ENCODE measurements around the gene AKAP7. TPM values are rescaled to one million over a fixed set of nuclear protein-coding genes. Genes with fewer than 3 reads are reported as not detected.
A peak's percentile ranks its signal among the peaks of the same experiment; 100 is the strongest.
"Not testable (repeated sequence)": the region's sequence is repeated elsewhere in the genome, so short reads cannot be mapped to it uniquely, and the experiment has no call there.

Gene AKAP7
- total RNA-seq, result 3.3 and 4.2 TPM in 2 replicates

- DNase-seq (ENCODE audit: extremely low read depth, low read depth, low spot score), result no peak
Measured at GRCh38 chr6:131135244-131136020, at the start of gene AKAP7. TSS of gene AKAP7 (plus strand) at chr6:131135467. CDS start at chr6:131135764, 297 bp downstream.

- not testable (repeated sequence) for DNase-seq (ENCODE audit: extremely low read depth, low read depth, low spot score)
Measured at GRCh38 chr6:131090339-131090738, 44.9 kb upstream of the AKAP7 start.

GRCh38 chr6:131091944-131092343 lies 43.3 kb upstream of the AKAP7 start:
- not testable (repeated sequence) for DNase-seq (ENCODE audit: extremely low read depth, low read depth, low spot score)

- DNase-seq (ENCODE audit: extremely low read depth, low read depth, low spot score), result no peak
Measured at GRCh38 chr6:131093334-131093733, 41.9 kb upstream of the AKAP7 start.

- DNase-seq (ENCODE audit: extremely low read depth, low read depth, low spot score), result no peak
Measured at GRCh38 chr6:131096786-131097185, 38.5 kb upstream of the AKAP7 start.

- no peak for DNase-seq (ENCODE audit: extremely low read depth, low read depth, low spot score)
Measured at GRCh38 chr6:131101911-131102680, 33.2 kb upstream of the AKAP7 start.

GRCh38 chr6:131103296-131103695 lies 32.0 kb upstream of the AKAP7 start:
- no peak for DNase-seq (ENCODE audit: extremely low read depth, low read depth, low spot score)

GRCh38 chr6:131103901-131104300 lies 31.4 kb upstream of the AKAP7 start:
- DNase-seq (ENCODE audit: extremely low read depth, low read depth, low spot score), result no peak

GRCh38 chr6:131107151-131107550 lies 28.1 kb upstream of the AKAP7 start:
- peak; percentile 33 for DNase-seq (ENCODE audit: extremely low read depth, low read depth, low spot score)

GRCh38 chr6:131112249-131112648 lies 23.0 kb upstream of the AKAP7 start:
- DNase-seq (ENCODE audit: extremely low read depth, low read depth, low spot score), result no peak

GRCh38 chr6:131115651-131116050 lies 19.6 kb upstream of the AKAP7 start:
- no peak for DNase-seq (ENCODE audit: extremely low read depth, low read depth, low spot score)

GRCh38 chr6:131116321-131116720 lies 18.9 kb upstream of the AKAP7 start:
- DNase-seq (ENCODE audit: extremely low read depth, low read depth, low spot score), result no peak

- peak; percentile 50 for DNase-seq (ENCODE audit: extremely low read depth, low read depth, low spot score)
Measured at GRCh38 chr6:131116755-131117360, 18.4 kb upstream of the AKAP7 start.

GRCh38 chr6:131117878-131118277 lies 17.4 kb upstream of the AKAP7 start:
- no peak for DNase-seq (ENCODE audit: extremely low read depth, low read depth, low spot score)

- DNase-seq (ENCODE audit: extremely low read depth, low read depth, low spot score), result no peak
Measured at GRCh38 chr6:131122007-131122406, 13.3 kb upstream of the AKAP7 start.

GRCh38 chr6:131122516-131122915 lies 12.8 kb upstream of the AKAP7 start:
- no peak for DNase-seq (ENCODE audit: extremely low read depth, low read depth, low spot score)

- DNase-seq (ENCODE audit: extremely low read depth, low read depth, low spot score), result no peak
Measured at GRCh38 chr6:131124336-131125071, 10.8 kb upstream of the AKAP7 start.

- DNase-seq (ENCODE audit: extremely low read depth, low read depth, low spot score), result no peak
Measured at GRCh38 chr6:131125431-131125830, 9.8 kb upstream of the AKAP7 start.

- no peak for DNase-seq (ENCODE audit: extremely low read depth, low read depth, low spot score)
Measured at GRCh38 chr6:131129689-131130553, 5.3 kb upstream of the AKAP7 start.

- no peak for DNase-seq (ENCODE audit: extremely low read depth, low read depth, low spot score)
Measured at GRCh38 chr6:131130554-131130940, 4.7 kb upstream of the AKAP7 start.
